SHP77 treated with DMSO at 0.1 percent for 48 hours (cell line): ENCODE results near the gene SLC2A6.

Experiments used
- DNase-seq: peaks from one replicate; lab custom pipeline; 2025; lab: John Stamatoyannopoulos, UW

Gene SLC2A6

DNA sequence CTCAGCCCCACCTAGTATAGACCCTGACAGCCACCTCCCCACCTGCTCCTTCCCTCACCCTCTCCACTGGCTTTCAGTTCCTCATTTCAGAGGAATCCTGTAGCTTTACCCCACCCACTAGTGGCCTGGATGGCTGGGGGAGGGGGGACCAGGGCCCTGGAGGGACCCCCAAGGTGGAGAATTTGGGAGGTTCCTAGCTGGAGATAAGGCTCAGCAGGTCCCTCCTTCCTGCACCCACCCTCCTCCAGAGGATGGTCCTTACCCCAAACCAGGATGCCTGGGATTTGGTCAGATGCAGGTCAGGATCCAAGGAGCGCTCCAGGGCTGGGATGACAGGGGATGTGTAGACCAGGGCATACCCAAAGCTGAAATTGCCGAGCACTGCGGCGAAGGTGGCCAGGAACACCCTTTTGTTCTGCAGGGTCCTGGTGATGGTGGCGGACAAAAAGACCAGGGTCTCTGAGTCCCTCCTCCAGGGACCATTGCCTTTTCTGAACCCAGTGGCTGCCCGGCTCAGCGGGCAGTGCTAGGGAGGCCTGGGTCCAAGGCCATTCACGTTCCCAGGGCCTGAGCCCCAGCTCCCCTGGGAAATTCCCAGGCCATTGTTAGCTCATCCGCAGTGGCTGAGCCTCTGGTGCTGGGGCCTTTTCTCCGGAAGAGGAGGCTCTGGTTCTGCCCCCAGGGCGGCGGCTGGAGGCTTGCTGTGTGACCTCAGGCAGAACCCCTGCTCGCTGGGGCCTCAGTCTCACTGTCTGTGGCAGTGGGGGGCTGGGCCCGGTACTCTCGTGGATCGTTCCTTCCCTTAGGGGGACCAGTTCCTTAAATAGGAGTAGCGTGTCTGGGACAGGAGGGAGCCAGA lies 678 bp downstream of the SLC2A6 start:
- DNase-seq = no peak

DNA sequence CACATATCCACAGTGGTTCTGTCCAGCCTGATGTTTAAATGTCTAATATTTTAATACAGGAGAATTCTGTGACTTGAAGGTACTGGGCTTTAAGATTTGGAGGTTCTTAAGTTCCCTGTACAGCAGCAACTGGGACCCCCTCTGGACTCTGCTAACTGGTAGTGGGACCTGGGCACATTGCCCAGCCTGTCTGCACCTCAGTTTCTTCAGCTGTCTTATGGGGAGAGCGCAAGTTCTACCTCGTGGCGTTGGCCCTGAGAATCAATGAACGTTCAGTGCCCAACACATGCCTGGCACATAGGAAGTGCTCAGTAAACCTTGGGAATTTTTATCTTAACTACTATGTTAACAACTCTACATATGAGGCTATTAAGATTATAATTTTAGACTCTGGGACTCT lies 1.4 kb downstream of the SLC2A6 start:
- DNase-seq = no peak

DNA sequence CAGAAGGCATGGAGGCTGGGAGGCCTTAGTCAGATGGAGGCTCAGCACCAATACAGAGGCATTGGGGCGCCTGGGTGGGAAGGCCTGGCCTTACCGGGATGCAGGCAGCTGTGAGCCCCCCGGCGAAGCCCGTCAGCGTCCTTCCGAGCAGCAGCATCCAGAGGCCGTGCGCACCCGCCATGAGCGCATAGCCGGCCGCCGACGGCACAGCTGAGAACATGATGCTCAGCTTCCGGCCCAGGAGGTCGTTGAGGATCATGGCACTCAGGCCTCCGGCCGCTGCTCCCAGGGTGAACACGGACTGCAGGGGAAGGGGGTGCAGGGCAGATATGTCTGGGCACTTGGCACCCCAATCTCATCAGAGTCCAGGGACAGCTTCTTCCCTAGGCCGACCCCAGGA lies 2.0 kb downstream of the SLC2A6 start:
- DNase-seq = no peak

DNA sequence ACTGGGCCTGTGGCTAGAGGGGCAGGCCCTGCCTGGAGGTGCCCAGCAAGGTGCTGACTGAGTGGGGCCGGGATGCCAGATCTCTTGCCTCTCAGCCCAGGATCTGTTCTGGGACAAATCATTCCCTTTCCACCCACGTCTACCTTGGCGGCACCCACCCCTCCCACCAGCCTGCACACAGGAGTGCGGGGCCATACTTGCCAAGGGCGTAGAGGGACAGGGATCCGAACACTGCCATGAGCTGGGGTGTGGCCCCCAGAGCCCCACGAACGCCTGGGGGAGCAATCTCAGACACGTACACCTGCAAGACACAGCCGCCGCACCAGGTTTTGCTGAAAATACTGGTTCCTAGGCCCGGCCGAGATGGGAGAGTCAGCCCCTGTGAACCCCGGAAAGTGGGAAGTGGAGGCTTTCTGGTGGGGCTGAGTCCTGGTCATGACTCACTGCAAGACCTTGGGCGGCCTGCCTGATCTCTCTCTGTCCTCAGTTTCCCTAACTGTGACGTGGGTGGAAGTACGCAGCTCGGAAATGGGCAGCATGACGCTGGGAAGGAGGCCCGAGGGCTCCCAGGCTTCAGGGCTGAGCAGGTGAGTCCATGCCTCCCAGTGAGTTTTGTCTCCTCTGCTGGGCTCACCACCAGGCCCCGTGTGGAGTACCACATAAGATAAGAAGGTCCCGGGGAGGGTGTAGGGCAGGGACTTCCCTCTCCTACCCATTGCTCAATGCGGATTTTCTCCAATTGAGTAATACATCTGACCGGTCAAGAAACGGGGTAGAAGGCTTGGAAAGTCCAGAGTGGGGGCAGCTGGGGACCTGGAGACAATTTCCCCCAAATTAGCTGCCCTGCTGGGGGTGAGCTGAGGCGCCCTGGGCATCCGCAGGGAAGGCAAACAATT lies 2.6 kb downstream of the SLC2A6 start:
- no peak for DNase-seq

DNA sequence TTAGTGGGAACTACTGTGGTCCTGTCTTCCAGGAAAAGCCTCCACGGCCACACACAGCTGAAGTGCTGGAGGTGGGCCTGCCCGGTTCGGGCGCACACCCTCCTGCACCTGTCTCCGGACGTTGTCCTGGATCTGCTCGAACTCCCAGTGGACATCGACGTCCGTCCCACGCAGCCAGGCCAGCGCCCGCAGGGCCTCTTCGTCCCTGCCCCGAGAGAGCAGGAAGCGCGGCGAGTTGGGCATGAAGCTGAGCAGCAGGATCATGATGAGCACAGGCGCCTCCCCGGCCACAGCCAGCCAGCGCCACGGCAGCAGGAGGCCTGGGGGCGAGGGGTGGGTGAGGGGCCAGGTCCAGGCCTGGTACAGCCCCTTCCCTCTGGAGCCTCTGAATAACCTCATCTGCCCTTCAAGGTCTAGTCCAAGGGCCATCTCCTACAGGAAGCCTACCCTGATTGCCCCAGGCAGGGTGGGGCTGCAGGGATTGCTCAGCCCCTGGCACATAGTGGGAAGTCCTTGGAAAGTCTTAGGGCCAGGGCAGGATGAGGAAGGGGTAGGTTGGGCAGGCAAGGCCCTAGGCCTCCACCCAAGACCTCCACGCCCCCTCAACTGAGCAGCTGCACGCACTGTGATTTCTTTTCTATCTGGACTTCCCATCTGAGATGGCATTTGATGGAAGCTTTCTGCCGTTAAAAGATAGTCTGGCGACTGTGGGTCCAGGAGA lies 3.4 kb downstream of the SLC2A6 start:
- DNase-seq = no peak

DNA sequence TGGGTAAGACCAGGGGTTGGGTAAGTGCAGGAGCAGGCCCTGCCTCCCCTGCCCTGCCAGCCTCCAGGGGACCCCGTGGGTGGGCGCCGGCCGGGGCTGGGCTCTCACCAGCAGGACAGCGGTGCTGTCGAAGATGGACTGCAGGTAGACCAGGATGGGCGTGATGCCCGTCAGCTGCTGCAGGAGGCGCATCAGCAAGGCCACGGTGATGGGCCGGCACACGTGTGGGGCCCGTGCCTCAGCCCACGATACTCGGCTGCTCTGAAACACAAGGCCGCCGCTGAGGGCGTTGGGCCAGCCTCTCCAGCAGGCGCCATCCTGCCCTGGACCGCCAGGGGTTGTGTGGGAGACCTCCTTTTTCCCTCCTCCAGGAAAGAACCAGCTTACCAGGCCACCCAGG lies 4.0 kb downstream of the SLC2A6 start:
- no peak for DNase-seq

DNA sequence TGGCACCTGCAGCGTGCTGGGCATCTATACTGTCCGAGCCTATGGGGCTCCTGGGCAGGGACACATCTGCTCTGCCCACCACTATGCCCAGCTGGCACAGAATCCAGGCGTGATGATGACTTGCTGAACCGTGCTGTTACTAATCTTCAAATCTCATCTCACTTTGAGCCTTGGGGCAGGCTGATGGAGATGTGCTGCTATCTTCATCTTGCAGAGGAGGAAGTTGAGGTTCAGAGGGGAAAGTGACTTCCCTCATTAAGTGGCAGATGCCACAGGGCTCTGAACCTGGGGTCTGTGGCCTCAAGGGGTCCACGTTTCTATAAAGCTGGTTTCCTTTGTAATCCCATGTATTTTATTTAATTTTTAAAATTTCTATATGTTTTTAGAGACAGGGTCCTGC lies 4.7 kb downstream of the SLC2A6 start:
- no peak for DNase-seq

DNA sequence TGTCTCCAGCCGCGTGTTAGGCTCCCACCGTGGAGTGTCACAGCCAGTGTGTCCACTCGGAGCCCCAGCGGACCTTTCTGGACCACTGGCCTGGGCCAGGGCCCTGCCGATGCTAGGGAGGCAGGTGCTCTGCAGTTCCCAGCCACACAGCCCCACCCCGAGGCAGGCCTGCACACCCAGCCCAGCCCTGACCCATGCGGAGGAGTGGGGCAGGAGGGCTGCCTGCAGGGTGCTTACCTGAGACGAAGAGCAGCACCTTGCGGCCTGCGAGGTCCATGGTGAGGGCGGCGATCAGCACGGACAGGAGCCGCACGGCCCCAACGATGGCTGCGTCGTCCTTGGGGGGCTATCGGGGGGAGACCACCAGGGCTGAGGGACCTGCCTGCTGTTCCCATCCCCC lies 5.2 kb downstream of the SLC2A6 start:
- DNase-seq = no peak

DNA sequence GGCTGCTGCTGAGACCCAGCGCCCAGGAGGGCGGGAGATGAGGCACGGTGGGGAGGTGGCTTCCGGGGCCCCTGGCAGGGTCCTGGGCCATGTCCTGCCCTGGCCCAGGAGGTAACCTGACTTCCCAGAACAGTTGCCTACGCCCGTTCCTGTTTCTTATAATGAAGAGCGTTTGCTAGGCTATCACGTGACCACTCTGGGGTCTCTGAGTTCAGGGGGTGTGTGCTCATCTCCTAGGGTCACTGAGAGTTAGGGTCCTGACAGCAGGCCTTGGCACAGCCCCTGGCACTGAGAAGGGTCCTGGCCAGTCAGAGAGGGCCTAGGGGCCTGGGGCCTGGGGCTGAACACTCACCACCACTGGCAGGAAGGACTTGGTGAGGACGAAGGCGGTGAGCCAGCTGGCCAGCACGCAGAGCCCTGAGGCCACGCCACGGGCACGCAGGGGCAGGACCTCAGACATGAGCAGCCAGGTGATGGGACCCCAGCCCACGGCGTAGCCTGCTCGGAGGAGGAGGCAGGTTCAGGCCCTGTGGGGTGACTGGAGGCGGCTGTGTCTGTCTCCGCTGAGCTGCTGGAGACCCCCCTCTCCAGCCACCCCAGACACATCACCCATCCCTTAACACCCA lies 6.0 kb downstream of the SLC2A6 start:
- no peak for DNase-seq

DNA sequence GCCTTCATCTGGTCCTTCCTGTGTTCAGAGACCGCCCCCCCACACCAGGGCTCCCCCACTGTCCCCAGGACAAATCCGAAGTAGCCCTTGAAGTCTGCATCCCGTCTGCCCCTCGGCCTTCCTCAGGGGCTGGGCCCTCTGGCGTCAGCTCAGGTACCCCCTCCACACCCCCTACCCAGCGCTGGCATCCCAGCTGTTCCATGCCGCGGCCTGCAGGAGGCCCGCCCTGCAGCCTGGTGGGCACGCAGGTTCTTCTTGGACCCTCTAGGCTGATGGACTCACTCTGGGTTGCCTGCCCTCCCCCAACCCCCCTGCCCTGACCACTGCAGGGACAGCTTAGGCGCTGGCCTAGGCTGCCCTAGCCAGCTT lies 6.6 kb downstream of the SLC2A6 start:
- no peak for DNase-seq

DNA sequence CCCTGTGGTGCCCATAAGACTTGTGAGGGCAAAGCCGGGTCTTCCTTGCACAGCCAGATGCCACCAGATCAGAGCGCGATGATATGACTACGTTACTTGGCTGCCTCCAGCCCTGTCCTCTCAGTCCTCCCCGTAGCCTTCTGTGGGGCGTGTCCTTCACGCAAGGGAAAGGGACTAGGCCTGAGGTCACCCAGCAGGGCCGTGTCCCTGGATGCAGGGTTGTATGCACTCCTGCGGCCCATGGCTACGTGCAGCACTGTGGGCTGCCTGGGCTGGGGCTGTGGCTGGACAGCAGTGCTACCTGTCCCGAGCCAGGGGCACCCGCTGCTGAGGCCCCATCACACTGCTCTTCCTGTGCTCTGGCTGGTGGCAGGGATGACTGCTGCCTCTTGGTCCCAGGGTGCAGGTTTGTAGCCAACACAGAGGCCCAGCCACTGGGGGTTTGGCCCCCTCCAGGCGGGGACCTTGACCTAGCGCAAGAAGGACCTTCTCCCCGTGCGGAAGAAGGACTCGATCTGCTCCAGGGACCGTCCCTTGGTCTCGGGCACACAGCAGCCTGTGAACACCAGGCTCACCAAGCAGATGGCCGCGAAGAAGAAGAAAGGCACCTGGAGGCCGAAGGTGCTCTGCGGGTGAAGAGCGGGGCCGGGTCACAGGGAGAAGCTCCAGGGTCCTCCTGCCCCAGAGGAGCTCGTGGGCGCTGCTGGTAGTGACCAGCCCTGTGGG lies 7.2 kb downstream of the SLC2A6 start:
- no peak for DNase-seq

DNA sequence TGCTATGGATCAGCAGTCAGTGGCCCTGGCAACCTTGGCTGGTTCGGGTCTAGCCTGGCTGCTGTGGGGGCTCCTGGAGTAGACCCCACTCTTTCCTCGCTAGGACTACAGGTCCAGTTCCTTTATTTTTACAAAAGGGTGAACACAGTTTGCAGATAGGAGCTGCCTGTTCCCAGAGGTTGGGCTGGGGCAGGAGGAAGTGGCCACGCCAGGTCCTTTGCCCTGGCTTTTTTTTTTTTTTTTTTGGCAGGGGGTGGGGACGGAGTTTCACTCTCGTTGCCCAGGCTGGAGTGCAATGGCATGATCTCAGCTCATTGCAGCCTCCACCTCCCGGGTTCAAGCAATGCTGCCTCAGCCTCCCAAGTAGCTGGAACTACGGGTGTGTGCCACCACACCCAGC lies 7.9 kb downstream of the SLC2A6 start:
- DNase-seq = no peak

DNA sequence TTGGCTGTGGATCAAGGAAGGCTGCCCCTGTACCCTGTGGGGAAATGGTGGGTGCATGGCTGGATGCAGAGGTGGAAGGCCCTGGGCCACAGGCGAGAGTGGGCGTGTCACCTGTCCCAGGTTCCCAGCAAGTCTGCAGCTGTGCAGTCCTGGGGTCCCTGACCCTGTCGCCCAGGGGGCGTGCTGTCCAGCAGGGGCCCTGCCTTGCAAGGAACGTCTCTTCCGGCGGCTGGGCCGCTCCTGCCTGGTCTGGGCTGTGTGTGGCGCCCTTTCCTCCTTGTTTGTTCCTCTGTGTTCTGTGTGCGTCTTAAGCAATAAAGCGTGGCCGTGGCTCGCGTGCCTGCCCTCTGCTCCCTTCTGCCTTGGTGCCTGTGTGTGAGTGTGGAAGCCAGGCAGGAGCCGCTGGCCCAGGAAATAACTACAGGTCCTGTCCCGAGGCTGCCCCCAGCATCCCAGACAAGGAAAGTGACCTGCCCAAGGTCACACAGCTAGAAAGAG lies 8.4 kb downstream of the SLC2A6 start:
- no peak for DNase-seq

DNA sequence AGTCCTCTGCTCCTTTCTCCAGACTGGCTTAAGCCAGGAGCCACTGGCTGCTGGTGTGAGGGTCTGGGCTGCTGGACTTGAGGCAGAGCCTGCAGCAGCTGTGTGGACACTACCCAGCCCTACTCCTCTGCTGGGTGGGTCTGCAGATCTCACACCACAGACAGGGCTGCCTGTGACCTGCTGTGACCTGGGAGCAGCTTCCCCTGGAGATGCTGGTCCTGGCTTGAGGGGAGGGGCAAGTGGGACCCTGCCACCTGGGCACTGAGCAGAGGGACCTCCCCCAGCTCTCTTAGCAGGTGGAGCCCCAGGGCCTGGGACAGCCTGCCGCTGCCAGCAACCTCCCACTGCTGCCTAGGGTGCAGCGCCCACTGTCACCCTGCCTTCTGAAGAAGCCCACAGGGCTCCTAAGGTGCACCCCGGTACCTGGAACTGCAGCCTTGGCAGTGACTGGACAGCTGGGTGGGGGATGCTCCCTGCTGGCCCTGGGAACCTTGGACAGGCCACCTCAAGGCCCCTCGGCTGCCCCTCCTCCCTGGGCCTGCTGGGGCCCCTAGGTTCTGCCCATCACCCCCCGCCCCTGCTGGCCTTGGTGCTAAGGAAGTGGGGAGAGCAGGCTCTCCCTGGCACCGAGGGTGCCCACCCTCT lies 10.0 kb downstream of the SLC2A6 start:
- DNase-seq = no peak

DNA sequence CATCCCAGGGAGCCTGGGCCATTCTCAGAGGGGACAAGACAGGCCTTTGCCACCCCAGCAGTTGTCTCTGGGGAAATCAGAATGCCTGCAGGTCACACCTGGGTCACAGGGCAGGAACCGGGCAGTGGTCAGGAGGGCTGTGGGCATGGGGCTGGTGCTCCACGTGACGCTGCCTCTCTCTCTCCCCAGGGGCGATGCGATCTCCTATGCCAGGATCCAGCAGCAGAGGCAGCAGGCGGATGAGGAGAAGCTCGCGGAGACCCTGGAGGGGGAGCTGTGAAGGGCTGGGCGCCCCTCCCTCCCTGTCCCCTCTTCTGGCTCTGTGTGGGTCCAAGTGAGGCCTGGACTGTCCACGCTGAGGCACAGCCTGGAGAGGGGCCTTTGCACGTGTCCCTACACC lies 10.5 kb downstream of the SLC2A6 start:
- no peak for DNase-seq

DNA sequence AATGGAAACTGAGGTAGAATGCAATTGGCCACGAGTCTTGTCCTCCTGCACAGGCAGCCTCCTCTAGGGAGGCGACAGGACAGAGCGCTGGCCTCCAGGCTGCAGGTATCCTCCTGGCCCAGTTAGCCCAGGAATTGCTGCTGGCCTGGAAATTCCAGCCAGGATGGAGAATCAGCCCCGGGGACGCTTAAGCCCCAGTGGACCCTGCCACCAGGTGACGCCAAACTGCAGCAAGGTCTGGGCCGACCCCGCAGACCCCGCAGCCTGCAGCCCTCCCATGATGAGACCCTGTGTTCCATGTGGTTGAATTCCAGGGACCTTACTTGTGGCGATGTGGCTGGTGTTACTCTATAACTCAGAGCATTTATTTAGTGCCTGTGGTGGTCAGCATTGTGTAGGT lies 11.8 kb downstream of the SLC2A6 start:
- no peak for DNase-seq

DNA sequence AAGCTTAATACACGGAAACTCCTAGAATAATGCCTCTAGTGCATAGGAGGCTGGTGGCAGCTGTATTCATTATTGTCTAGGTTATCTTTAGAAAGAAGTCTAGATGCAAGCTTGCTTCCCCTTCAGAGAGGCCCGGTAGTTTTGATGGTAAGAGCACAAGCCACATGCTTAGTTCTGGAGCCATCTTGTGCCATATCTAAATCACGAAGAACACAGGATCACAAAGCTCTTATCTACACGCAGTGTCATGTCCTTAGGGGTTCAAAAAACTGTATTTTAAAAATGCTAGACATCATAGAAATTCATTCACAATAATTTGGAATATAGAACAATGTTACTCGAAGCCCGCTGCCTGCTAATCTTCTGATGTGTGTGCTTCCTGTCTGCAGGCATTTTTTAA lies 12.9 kb downstream of the SLC2A6 start:
- no peak for DNase-seq

DNA sequence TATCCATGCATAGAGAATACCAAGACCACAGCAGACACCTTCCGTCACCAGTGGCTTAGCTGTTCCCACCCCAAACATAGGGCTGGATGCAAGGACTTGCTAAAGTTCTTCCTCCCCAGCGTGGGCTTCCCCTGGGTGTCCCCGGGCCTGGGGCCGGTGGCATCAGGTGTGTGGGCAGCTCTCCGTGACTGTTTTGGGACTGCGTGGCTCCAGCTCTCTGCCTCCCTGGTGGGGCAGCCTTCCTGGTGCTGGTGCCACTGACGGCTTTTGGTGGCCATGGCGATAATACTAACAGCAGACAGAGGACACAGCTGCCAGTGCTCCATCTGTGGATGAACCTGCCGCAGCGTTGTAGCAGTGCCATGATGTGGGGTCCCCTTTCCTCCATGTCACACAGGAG lies 14.3 kb downstream of the SLC2A6 start:
- DNase-seq = no peak

DNA sequence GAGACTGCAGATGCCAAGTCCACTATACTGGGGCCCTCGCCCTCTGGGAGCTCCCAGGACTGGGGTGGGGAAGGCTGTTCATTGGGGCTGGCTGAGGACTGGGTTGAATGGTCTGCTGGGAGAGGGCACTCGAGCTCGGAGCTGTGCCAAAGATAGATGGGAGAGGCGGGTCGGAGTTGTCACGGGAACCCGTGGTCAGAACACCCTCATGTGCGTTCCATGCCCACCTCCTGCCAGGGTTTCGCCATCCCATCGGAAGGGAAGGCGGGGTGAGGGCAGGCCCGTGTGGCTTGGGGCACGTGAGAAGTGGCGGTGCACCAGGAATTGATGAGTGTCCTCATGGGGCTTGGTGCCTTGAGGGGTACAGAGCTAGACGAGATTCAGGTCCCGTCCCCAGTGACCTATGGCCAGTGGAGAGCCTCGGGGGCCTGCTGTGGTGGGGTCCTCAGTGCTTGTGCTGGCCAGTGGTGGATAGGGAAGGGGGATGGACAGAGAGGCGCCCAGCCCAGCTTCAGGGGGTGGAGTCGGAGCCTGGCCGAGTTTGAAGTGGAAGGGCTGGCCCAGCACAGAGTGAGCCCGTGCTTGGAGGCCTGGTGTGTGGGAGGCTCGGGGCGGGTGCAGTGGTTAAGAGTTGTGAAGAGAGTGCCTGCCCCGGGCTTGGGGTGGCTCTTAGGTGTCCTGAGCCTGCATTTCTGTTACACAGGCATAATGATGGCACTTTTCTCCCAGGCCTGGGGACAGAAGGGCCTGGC lies 14.9 kb downstream of the SLC2A6 start:
- DNase-seq = no peak

DNA sequence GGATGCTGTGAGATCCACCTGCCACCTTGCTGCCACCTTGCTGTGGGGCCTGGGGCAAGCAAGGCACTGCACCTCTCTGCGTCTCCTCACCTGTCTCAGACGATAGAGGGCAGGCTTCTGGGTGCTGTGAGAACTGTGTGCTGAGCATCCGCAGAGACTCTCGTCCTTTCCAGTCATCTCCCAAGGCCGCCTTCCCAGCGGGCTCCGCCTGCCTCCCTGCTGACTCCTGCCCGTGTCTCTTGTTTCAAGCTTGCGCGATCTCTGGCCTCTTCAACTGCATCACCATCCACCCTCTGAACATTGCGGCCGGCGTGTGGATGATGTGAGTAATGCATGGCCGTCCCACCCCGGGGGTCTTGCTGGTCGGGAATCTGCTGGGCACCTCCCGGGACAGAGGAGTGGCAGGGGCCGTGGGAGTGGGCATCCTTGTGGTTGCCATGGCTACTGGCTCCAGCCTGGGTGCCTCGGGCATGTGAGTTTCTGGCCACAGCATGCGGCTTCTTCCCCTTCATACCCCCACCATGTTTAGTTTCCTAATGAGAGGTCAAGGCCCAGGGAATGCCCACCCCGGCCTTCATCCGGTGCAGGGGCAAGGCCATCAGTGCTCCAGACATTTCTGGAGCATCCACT lies 15.6 kb downstream of the SLC2A6 start:
- DNase-seq = no peak
